Gastrocnemius medialis (tissue), 4 donors: ENCODE measurements around the gene EDARADD. TPM values are rescaled to one million over a fixed set of nuclear protein-coding genes. Genes with fewer than 3 reads are reported as not detected.
"Not testable (repeated sequence)": the region's sequence is repeated elsewhere in the genome, so short reads cannot be mapped to it uniquely, and the experiment has no call there.

Source experiments
- ATAC-seq, 2 donors: fragments of 150-250 bp; one replicate each; pipeline ENCODE4 v1.9.1; 2016
- DNase-seq, 2 donors: peaks; one replicate each; pipeline ENCODE4 v3.0.0-alpha.2; 2019
- H3K27ac ChIP-seq, 4 donors: fragments of 200-600 bp; sonication (generic); 1 replicate in 1 of 4; 2 replicates in 3 of 4; pipeline ENCODE4 v1.5.1; 2016 to 2018; ENCODE audit warnings: mild to moderate bottlenecking in 2 of 4, moderate library complexity in 1 of 4
- H3K27me3 ChIP-seq, 3 donors: fragments of 200-600 bp; sonication (generic) in 2 of 3; 1 replicate in 1 of 3; 2 replicates in 2 of 3; pipeline versions ENCODE4 v1.5.1 to v1.6.0; 2016 to 2019; ENCODE audit warnings: mild to moderate bottlenecking in 1 of 3, moderate library complexity in 1 of 3
- H3K36me3 ChIP-seq, 2 donors: fragments of 200-600 bp; sonication (generic) in 1 of 2; one replicate each; pipeline ENCODE4 v1.5.1; 2017 to 2018
- H3K4me1 ChIP-seq, 2 donors: fragments of 200-600 bp; sonication (generic) in 1 of 2; one replicate each; pipeline ENCODE4 v1.5.1; 2016 to 2017; ENCODE audit warnings: mild to moderate bottlenecking in 2 of 2
- H3K4me3 ChIP-seq, 4 donors: fragments of 200-600 bp; sonication (generic) in 3 of 4; 1 replicate in 1 of 4; 2 replicates in 3 of 4; pipeline ENCODE4 v1.5.1; 2016 to 2019; ENCODE audit warnings: mild to moderate bottlenecking in 2 of 4
- H3K9me3 ChIP-seq, 3 donors: fragments of 200-600 bp; sonication (generic) in 2 of 3; 1 replicate in 1 of 3; 2 replicates in 2 of 3; pipeline ENCODE4 v1.5.1; 2016 to 2019
- CTCF ChIP-seq, 5 experiments: fragments of 450-650 bp in 3 of 5; fragments of 200-600 bp in 2 of 5; sonication (generic) in 2 of 5; IDR thresholded peaks in 4 of 5; conservative IDR thresholded peaks in 1 of 5; 1 replicate in 4 of 5; 2 replicates in 1 of 5; pipeline ENCODE4 v1.5.1; 2016 to 2019; ENCODE audit warnings: antibody characterized with exemption in 5 of 5, mild to moderate bottlenecking in 3 of 5, moderate library complexity in 3 of 5
- POLR2A ChIP-seq, 2 donors: fragments of 450-650 bp; IDR thresholded peaks; one replicate each; pipeline ENCODE4 v1.6.1; 2017; ENCODE audit warnings: antibody characterized with exemption in 2 of 2, mild to moderate bottlenecking in 2 of 2, moderate library complexity in 2 of 2
- in situ Hi-C, 4 donors: fragments of 200-750 bp; cut with MboI; loops; one replicate each; pipeline versions ENCODE4 v1.15.0 to v1.8.0; 2017; ENCODE audit warnings: low sequenced_read_pairs in 4 of 4
- intact Hi-C: fragments of 100-400 bp; cut with DNase I; formaldehyde crosslinking; loops from one replicate; pipeline ENCODE4 v1.15.1; 2023; ENCODE audit warnings: low total_unique reads
- total RNA-seq, 4 donors: library from RNA; depleted of rRNA; stranded (reverse); fragments of >200 nt; gene quantifications; one replicate each; pipeline versions ENCODE4 v1.1.0 to v1.2.3, GENCODE V29; 2016

The EDARADD gene
- total RNA-seq, 4 donors from 2014 or later: not detected

- intact Hi-C loops: no loop called here
- ATAC-seq (no peak), DNase-seq (no peak)
- H3K4me1 ChIP-seq: no peaks in the 10 kb centered on the region
- no peak overlapping the region for H3K4me3 ChIP-seq
- no peaks in the 10 kb centered on the region for H3K36me3 ChIP-seq
- no peak for TF ChIP-seq CTCF (IDR thresholded peaks at IDR 0.05 in 4 of 5, conservative IDR thresholded peaks at IDR 0.05 in 1 of 5)
- no peak for TF ChIP-seq POLR2A (IDR thresholded peaks at IDR 0.05)
- H3K27me3 ChIP-seq: no peaks in the 10 kb centered on the region
- H3K27ac ChIP-seq: no peak overlapping the region
- H3K9me3 ChIP-seq: no peaks in the 10 kb centered on the region
- in situ Hi-C loops: no loop called here
Measured at GRCh38 chr1:236351875-236352573, 42.1 kb upstream of the EDARADD start.

GRCh38 chr1:236352747-236353146 is 41.3 kb upstream of the EDARADD start:
- H3K27ac ChIP-seq, H3K36me3 ChIP-seq, H3K9me3 ChIP-seq, H3K27me3 ChIP-seq, DNase-seq, H3K4me1 ChIP-seq, ATAC-seq, H3K4me3 ChIP-seq, intact Hi-C loops, in situ Hi-C loops: not testable (repeated sequence)

GRCh38 chr1:236353813-236354212 is 40.3 kb upstream of the EDARADD start:
- intact Hi-C loops (no loop called here), in situ Hi-C loops (no loop called here)
- ATAC-seq (no peak), DNase-seq (no peak)
- H3K9me3 ChIP-seq: no peaks in the 10 kb centered on the region
- no peak overlapping the region for H3K27ac ChIP-seq
- no peaks in the 10 kb centered on the region for H3K4me1 ChIP-seq
- TF ChIP-seq CTCF (IDR thresholded peaks at IDR 0.05 in 4 of 5, conservative IDR thresholded peaks at IDR 0.05 in 1 of 5) (no peak), POLR2A (IDR thresholded peaks at IDR 0.05) (no peak)
- H3K4me3 ChIP-seq: no peak overlapping the region
- H3K36me3 ChIP-seq: no peaks in the 10 kb centered on the region
- H3K27me3 ChIP-seq: no peaks in the 10 kb centered on the region

- TF ChIP-seq CTCF (IDR thresholded peaks at IDR 0.05 in 4 of 5, conservative IDR thresholded peaks at IDR 0.05 in 1 of 5) (no peak), POLR2A (IDR thresholded peaks at IDR 0.05) (no peak)
- intact Hi-C loops (no loop called here), in situ Hi-C loops (no loop called here)
- no peaks in the 10 kb centered on the region for H3K4me1 ChIP-seq
- no peaks in the 10 kb centered on the region for H3K36me3 ChIP-seq
- H3K27me3 ChIP-seq: no peaks in the 10 kb centered on the region
- no peaks in the 10 kb centered on the region for H3K9me3 ChIP-seq
- H3K4me3 ChIP-seq: no peak overlapping the region
- no peak for DNase-seq
- no peak overlapping the region for H3K27ac ChIP-seq
- ATAC-seq: no peak
Measured at GRCh38 chr1:236354330-236355147, 39.5 kb upstream of the EDARADD start.

- intact Hi-C loops (no loop called here), in situ Hi-C loops (no loop called here)
- ATAC-seq: no peak
Measured at GRCh38 chr1:236356141-236356540, 37.9 kb upstream of the EDARADD start.

More at GRCh38 chr1:236356141-236356540, 37.9 kb upstream of the EDARADD start:
- Histone ChIP-seq H3K27me3 (no peaks in the 10 kb centered on the region), H3K27ac (no peak overlapping the region), H3K4me1 (no peaks in the 10 kb centered on the region), H3K4me3 (no peak overlapping the region), H3K9me3 (no peaks in the 10 kb centered on the region), H3K36me3 (no peaks in the 10 kb centered on the region)
- DNase-seq: no peak
- TF ChIP-seq POLR2A (IDR thresholded peaks at IDR 0.05): no peak
- TF ChIP-seq CTCF (IDR thresholded peaks at IDR 0.05 in 4 of 5, conservative IDR thresholded peaks at IDR 0.05 in 1 of 5): no peak
